ENCODE results near the gene NGEF. TPM values are rescaled to one million over a fixed set of nuclear protein-coding genes. Genes with fewer than 3 reads are reported as not detected.

The NGEF gene
- polyA plus RNA-seq, 1 of the 3 experiments (the other 2 are of a cell fraction): 1.4 TPM

- Histone ChIP-seq H3K9me2 (no peaks in the 10 kb centered on the region), H3K4me1 (ENCODE audit: control insufficient read depth in 1 of 2, insufficient read depth in 2 of 2, low read depth in 1 of 2, low read length in 1 of 2) (no peaks in the 10 kb centered on the region), H3K9me3 (no peaks in the 10 kb centered on the region), H3K4me3 (ENCODE audit: low read depth in 2 of 2, low read length in 1 of 2) (no peak overlapping the region), H3K27me3 (ENCODE audit: insufficient read depth) (peaks cover 7% of the 10 kb centered on the region; the same call in 1 of the 2 replicates), H3K27ac (ENCODE audit: low read depth in 2 of 2, low read length in 1 of 2) (no peak overlapping the region), H4K20me1 (ENCODE audit: insufficient read depth) (no peaks in the 10 kb centered on the region), H3K36me3 (replicated peaks in 1 of 2; ENCODE audit: control insufficient read depth in 1 of 2, insufficient read depth in 2 of 2, low read length in 1 of 2) (no peaks in the 10 kb centered on the region), H3K4me2 (no peak overlapping the region), H3F3A (replicated peaks; ENCODE audit: insufficient read depth) (no peaks in the 10 kb centered on the region), H3K9ac (no peak overlapping the region), H2AFZ (ENCODE audit: low read depth) (no peak overlapping the region), H3K79me2 (ENCODE audit: insufficient read depth) (no peaks in the 10 kb centered on the region)
- CTCF ChIA-PET: no interaction called here
- POLR2A ChIA-PET: no interaction called here
- TF ChIP-seq GABPA (IDR thresholded peaks at IDR 0.05; ENCODE audit: low read depth): no peak
- TF ChIP-seq CHD2 (IDR thresholded peaks at IDR 0.05; ENCODE audit: low read length, partially characterized antibody): no peak
- no peak for TF ChIP-seq TAF1 (IDR thresholded peaks at IDR 0.05; ENCODE audit: borderline replicate concordance, low read depth, low read length)
- TF ChIP-seq, protein P1, sequence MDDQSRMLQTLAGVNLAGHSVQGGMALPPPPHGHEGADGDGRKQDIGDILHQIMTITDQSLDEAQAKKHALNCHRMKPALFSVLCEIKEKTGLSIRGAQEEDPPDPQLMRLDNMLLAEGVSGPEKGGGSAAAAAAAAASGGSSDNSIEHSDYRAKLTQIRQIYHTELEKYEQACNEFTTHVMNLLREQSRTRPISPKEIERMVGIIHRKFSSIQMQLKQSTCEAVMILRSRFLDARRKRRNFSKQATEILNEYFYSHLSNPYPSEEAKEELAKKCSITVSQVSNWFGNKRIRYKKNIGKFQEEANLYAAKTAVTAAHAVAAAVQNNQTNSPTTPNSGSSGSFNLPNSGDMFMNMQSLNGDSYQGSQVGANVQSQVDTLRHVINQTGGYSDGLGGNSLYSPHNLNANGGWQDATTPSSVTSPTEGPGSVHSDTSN (IDR thresholded peaks at IDR 0.05): no peak
- TF ChIP-seq RFX5 (IDR thresholded peaks at IDR 0.05; ENCODE audit: low read length): no peak
- TF ChIP-seq, protein P2, sequence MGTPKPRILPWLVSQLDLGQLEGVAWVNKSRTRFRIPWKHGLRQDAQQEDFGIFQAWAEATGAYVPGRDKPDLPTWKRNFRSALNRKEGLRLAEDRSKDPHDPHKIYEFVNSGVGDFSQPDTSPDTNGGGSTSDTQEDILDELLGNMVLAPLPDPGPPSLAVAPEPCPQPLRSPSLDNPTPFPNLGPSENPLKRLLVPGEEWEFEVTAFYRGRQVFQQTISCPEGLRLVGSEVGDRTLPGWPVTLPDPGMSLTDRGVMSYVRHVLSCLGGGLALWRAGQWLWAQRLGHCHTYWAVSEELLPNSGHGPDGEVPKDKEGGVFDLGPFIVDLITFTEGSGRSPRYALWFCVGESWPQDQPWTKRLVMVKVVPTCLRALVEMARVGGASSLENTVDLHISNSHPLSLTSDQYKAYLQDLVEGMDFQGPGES (IDR thresholded peaks at IDR 0.05; ENCODE audit: low read depth, low read length): no peak
- TF ChIP-seq, protein P3, sequence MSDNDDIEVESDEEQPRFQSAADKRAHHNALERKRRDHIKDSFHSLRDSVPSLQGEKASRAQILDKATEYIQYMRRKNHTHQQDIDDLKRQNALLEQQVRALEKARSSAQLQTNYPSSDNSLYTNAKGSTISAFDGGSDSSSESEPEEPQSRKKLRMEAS (IDR thresholded peaks at IDR 0.05; ENCODE audit: low read depth): no peak
- 33% methylated on average over 3 of the region's 3 CpGs for WGBS (ENCODE audit: low lambda C conversion rate)
- no peak for DNase-seq
These were observed 92.3 kb downstream of the NGEF start for GRCh38 chr2:232920760-232921159.

DNA sequence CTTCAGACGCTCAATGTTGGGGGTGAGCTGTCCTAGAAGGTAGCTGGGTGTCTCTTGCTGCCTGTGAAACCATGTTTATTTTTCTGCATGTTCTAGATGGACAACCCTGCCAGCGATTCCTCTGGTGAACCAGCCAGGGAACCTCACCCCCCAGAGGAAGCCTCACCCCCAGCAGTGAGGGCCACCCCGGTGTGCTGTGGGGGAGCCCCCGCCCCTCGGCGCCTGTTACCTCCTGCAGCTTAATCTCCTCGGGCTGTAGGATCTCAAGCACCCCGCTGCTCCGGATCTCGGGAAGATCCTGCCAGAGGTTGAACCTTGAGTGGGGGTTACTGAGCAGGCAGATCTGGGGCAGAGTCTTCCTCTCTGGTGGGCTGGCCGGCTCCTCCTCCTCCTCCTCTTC, 93.0 kb downstream of the NGEF start:
- no peaks in the 10 kb centered on the region for H3K9me3 ChIP-seq
- POLR2A ChIA-PET: no interaction called here
- WGBS (ENCODE audit: low lambda C conversion rate): 68% methylated on average over 6 of the region's 11 CpGs
- H3F3A ChIP-seq (replicated peaks; ENCODE audit: insufficient read depth): no peaks in the 10 kb centered on the region
- TF ChIP-seq EZH2phosphoT487 (IDR thresholded peaks at IDR 0.05; ENCODE audit: borderline replicate concordance, low read depth): no peak
- no peak for TF ChIP-seq NFIC (IDR thresholded peaks at IDR 0.05; ENCODE audit: borderline replicate concordance)
- no peak for TF ChIP-seq ELF1 (IDR thresholded peaks at IDR 0.05)
- H3K27ac ChIP-seq (ENCODE audit: low read depth in 2 of 2, low read length in 1 of 2): no peak overlapping the region
- no peak overlapping the region for H2AFZ ChIP-seq (ENCODE audit: low read depth)
- no peak overlapping the region for H3K4me3 ChIP-seq (ENCODE audit: low read depth in 2 of 2, low read length in 1 of 2)
- H3K9ac ChIP-seq: no peak overlapping the region
- H3K9me2 ChIP-seq: no peaks in the 10 kb centered on the region
- no peaks in the 10 kb centered on the region for H3K79me2 ChIP-seq (ENCODE audit: insufficient read depth)
- no peaks in the 10 kb centered on the region for H4K20me1 ChIP-seq (ENCODE audit: insufficient read depth)
- H3K27me3 ChIP-seq (ENCODE audit: insufficient read depth): peaks cover under 1% of the 10 kb centered on the region; the same call in 1 of the 2 replicates
- H3K36me3 ChIP-seq (replicated peaks in 1 of 2; ENCODE audit: control insufficient read depth in 1 of 2, insufficient read depth in 2 of 2, low read length in 1 of 2): no peaks in the 10 kb centered on the region
- no peaks in the 10 kb centered on the region for H3K4me1 ChIP-seq (ENCODE audit: control insufficient read depth in 1 of 2, insufficient read depth in 2 of 2, low read depth in 1 of 2, low read length in 1 of 2)
- H3K4me2 ChIP-seq: no peak overlapping the region
- CTCF ChIA-PET: no interaction called here
- no peak for DNase-seq

GRCh38 chr2:232919141-232919540, 93.9 kb downstream of the NGEF start:
- ChIA-PET CTCF (no interaction called here), POLR2A (no interaction called here)
- Histone ChIP-seq H3K9me3 (no peaks in the 10 kb centered on the region), H2AFZ (ENCODE audit: low read depth) (no peak overlapping the region), H3K4me3 (ENCODE audit: low read depth in 2 of 2, low read length in 1 of 2) (no peak overlapping the region), H3K4me2 (no peak overlapping the region), H3K4me1 (ENCODE audit: control insufficient read depth in 1 of 2, insufficient read depth in 2 of 2, low read depth in 1 of 2, low read length in 1 of 2) (no peaks in the 10 kb centered on the region), H3K9ac (no peak overlapping the region), H3K27ac (ENCODE audit: low read depth in 2 of 2, low read length in 1 of 2) (no peak overlapping the region), H3K36me3 (replicated peaks in 1 of 2; ENCODE audit: control insufficient read depth in 1 of 2, insufficient read depth in 2 of 2, low read length in 1 of 2) (no peaks in the 10 kb centered on the region), H4K20me1 (ENCODE audit: insufficient read depth) (no peaks in the 10 kb centered on the region), H3K27me3 (ENCODE audit: insufficient read depth) (peaks cover 4% of the 10 kb centered on the region; the same call in 1 of the 2 replicates), H3K79me2 (ENCODE audit: insufficient read depth) (no peaks in the 10 kb centered on the region), H3F3A (replicated peaks; ENCODE audit: insufficient read depth) (no peaks in the 10 kb centered on the region), H3K9me2 (no peaks in the 10 kb centered on the region)
- WGBS (ENCODE audit: low lambda C conversion rate): 86% methylated on average over 6 of the region's 6 CpGs
- DNase-seq: no peak
- TF ChIP-seq ZBTB33 (IDR thresholded peaks at IDR 0.05; ENCODE audit: borderline replicate concordance, low read depth) (no peak), GABPA (IDR thresholded peaks at IDR 0.05; ENCODE audit: low read depth) (no peak), RAD21 (IDR thresholded peaks at IDR 0.05; ENCODE audit: low read length) (no peak), GATA2 (CRISPR knock-in tag; IDR thresholded peaks at IDR 0.05) (no peak), SIN3A (IDR thresholded peaks at IDR 0.05; ENCODE audit: borderline replicate concordance, low read depth, low read length) (no peak), MEF2A (IDR thresholded peaks at IDR 0.05; ENCODE audit: borderline replicate concordance, low read depth) (no peak), EZH2phosphoT487 (IDR thresholded peaks at IDR 0.05; ENCODE audit: borderline replicate concordance, low read depth) (no peak), TAF1 (IDR thresholded peaks at IDR 0.05; ENCODE audit: borderline replicate concordance, low read depth, low read length) (no peak), FOSL2 (IDR thresholded peaks at IDR 0.05; ENCODE audit: borderline replicate concordance, low read depth) (no peak)
- TF ChIP-seq, protein P4, sequence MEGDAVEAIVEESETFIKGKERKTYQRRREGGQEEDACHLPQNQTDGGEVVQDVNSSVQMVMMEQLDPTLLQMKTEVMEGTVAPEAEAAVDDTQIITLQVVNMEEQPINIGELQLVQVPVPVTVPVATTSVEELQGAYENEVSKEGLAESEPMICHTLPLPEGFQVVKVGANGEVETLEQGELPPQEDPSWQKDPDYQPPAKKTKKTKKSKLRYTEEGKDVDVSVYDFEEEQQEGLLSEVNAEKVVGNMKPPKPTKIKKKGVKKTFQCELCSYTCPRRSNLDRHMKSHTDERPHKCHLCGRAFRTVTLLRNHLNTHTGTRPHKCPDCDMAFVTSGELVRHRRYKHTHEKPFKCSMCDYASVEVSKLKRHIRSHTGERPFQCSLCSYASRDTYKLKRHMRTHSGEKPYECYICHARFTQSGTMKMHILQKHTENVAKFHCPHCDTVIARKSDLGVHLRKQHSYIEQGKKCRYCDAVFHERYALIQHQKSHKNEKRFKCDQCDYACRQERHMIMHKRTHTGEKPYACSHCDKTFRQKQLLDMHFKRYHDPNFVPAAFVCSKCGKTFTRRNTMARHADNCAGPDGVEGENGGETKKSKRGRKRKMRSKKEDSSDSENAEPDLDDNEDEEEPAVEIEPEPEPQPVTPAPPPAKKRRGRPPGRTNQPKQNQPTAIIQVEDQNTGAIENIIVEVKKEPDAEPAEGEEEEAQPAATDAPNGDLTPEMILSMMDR (IDR thresholded peaks at IDR 0.05): no peak
